IMR-90 (cell line): ENCODE measurements around the gene TMEM176A. TPM values are rescaled to one million over a fixed set of nuclear protein-coding genes. Genes with fewer than 3 reads are reported as not detected.

Source experiments
- ATAC-seq: fragments of 200-7000 bp; cut with Tn5 transposase; 2 replicates; pipeline ENCODE4 v1.9.1; 2020; ENCODE audit warnings: low read depth, mild to moderate bottlenecking, moderate library complexity
- BruUV-seq: library from RNA; stranded (reverse); fragments of 400-500 nt; replicated peaks from 2 replicates; lab custom pipeline; 2021; lab: Mats Ljungman, UMichigan
- CTCF ChIA-PET: fragments of 300-600 bp; formaldehyde crosslinking; extraction: SDS; loops from one replicate; lab custom pipeline; 2021; ENCODE audit warnings: antibody characterized with exemption; lab: Yijun Ruan, JAX
- POLR2A ChIA-PET: fragments of 300-600 bp; sonication (Branson Sonifier 250); formaldehyde crosslinking; loops from one replicate; lab custom pipeline; 2022; ENCODE audit warnings: antibody characterized with exemption; ENCODE audit not compliant: unreplicated experiment; lab: Charles Lee
- DNase-seq: peaks from one replicate; pipeline ENCODE4 v3.0.0; 2013
- H2AFZ ChIP-seq: replicated peaks from 2 replicates; pipeline ENCODE3; 2013; ENCODE audit warnings: low read length, mild to moderate bottlenecking; ENCODE audit not compliant: poor library complexity
- H2AK5ac ChIP-seq: 2 replicates; pipeline ENCODE4 v1.6.1; 2013; ENCODE audit warnings: low read depth, low read length, inconsistent platforms
- H2AK9ac ChIP-seq: replicated peaks from 2 replicates; pipeline ENCODE3; 2013; ENCODE audit warnings: mild to moderate bottlenecking, low read depth, low read length, moderate library complexity; ENCODE audit not compliant: poor library complexity
- H2BK120ac ChIP-seq: 2 replicates; pipeline ENCODE4 v1.6.1; 2013; ENCODE audit warnings: low read depth, low read length, inconsistent platforms
- H2BK15ac ChIP-seq: 3 replicates; pipeline ENCODE4 v1.6.1; 2013; ENCODE audit warnings: low read depth, low read length, inconsistent platforms
- H2BK20ac ChIP-seq: 2 replicates; pipeline ENCODE4 v1.6.1; 2013; ENCODE audit warnings: low read depth, mild to moderate bottlenecking, inconsistent platforms, low read length, moderate library complexity
- H2BK5ac ChIP-seq: 2 replicates; pipeline ENCODE4 v1.6.1; 2013; ENCODE audit warnings: mild to moderate bottlenecking, low read depth, low read length, inconsistent platforms; ENCODE audit not compliant: poor library complexity, severe bottlenecking
- H3K14ac ChIP-seq: replicated peaks from 2 replicates; pipeline ENCODE4 v1.6.1; 2013; ENCODE audit warnings: low read depth, low read length, inconsistent platforms
- H3K18ac ChIP-seq: 2 replicates; pipeline ENCODE4 v1.6.1; 2013; ENCODE audit warnings: low read depth, low read length, control low read depth
- H3K23ac ChIP-seq: 2 replicates; pipeline ENCODE4 v1.6.1; 2013; ENCODE audit warnings: low read depth, low read length, inconsistent platforms
- H3K27ac ChIP-seq: 2 replicates; pipeline ENCODE4 v1.5.1; 2013; ENCODE audit warnings: mild to moderate bottlenecking, control low read depth, low read length; ENCODE audit not compliant: insufficient read depth
- H3K27me3 ChIP-seq: 2 replicates; pipeline ENCODE4 v1.6.1; 2013; ENCODE audit warnings: low read length; ENCODE audit not compliant: control insufficient read depth, insufficient read depth
- H3K36me3 ChIP-seq: 2 replicates; pipeline ENCODE4 v1.6.1; 2013; ENCODE audit warnings: low read length, mixed read lengths; ENCODE audit not compliant: control insufficient read depth, insufficient read depth
- H3K4ac ChIP-seq: 2 replicates; pipeline ENCODE4 v1.6.1; 2013; ENCODE audit warnings: low read depth, low read length, inconsistent platforms
- H3K4me1 ChIP-seq: 2 replicates; pipeline ENCODE4 v1.6.1; 2013; ENCODE audit warnings: low read length, mixed read lengths; ENCODE audit not compliant: control insufficient read depth, insufficient read depth
- H3K4me2 ChIP-seq: 2 replicates; pipeline ENCODE4 v1.6.1; 2013; ENCODE audit warnings: low read depth, mild to moderate bottlenecking, control low read depth, low read length, moderate library complexity
- H3K4me3 ChIP-seq: 2 replicates; pipeline ENCODE4 v1.5.1; 2013; ENCODE audit warnings: low read depth, mild to moderate bottlenecking, control low read depth, low read length, moderate library complexity; ENCODE audit not compliant: insufficient read depth
- H3K56ac ChIP-seq: 2 replicates; pipeline ENCODE4 v1.6.1; 2013; ENCODE audit warnings: low read length, inconsistent platforms; ENCODE audit not compliant: insufficient read depth; ENCODE audit errors: extremely low read depth
- H3K79me1 ChIP-seq, 2 experiments: 2 replicates each; pipeline ENCODE4 v1.6.1; 2013; ENCODE audit warnings: low read length in 2 of 2, inconsistent platforms in 1 of 2, low read depth in 1 of 2
- H3K9ac ChIP-seq: 2 replicates; pipeline ENCODE4 v1.6.1; 2013; ENCODE audit warnings: low read depth, low read length, control low read depth
- H3K9me1 ChIP-seq: 2 replicates; pipeline ENCODE4 v1.6.1; 2013; ENCODE audit warnings: low read length, inconsistent platforms; ENCODE audit not compliant: insufficient read depth
- H3K9me3 ChIP-seq: 2 replicates; pipeline ENCODE4 v1.6.1; 2013; ENCODE audit warnings: low read length; ENCODE audit not compliant: control insufficient read depth, insufficient read depth
- H4K20me1 ChIP-seq: 2 replicates; pipeline ENCODE4 v1.6.1; 2013; ENCODE audit warnings: low read length, inconsistent platforms; ENCODE audit not compliant: insufficient read depth
- H4K5ac ChIP-seq: 2 replicates; pipeline ENCODE4 v1.6.1; 2013; ENCODE audit warnings: mild to moderate bottlenecking, low read depth, low read length, control low read depth
- H4K8ac ChIP-seq, 2 experiments: 2 replicates each; pipeline ENCODE4 v1.6.1; 2013; ENCODE audit warnings: low read depth in 2 of 2, low read length in 2 of 2, control low read depth in 1 of 2, inconsistent platforms in 1 of 2
- H4K91ac ChIP-seq: 2 replicates; pipeline ENCODE4 v1.6.1; 2013; ENCODE audit warnings: low read depth, low read length, inconsistent platforms; ENCODE audit not compliant: insufficient read depth
- NFE2L2 ChIP-seq: fragments of 150-350 bp; IDR thresholded peaks from 2 replicates; pipeline ENCODE4 v1.6.1; 2016; ENCODE audit warnings: low read depth, mild to moderate bottlenecking, low read length
- USF2 ChIP-seq: fragments of 150-350 bp; IDR thresholded peaks from 2 replicates; pipeline ENCODE4 v1.6.1; 2017; ENCODE audit warnings: mild to moderate bottlenecking, antibody characterized with exemption, low read length, low read depth
- WGBS, 2 experiments: methylation state at CpG; one replicate each; pipeline versions ENCODE4 v1.1.5 to v1.1.7; 2013; ENCODE audit warnings: missing lambda C conversion rate in 2 of 2; ENCODE audit not compliant: insufficient read length in 1 of 2; ENCODE audit errors: extremely low coverage in 2 of 2; 5-methylcytosine and 5-hydroxymethylcytosine counted together
- dilution Hi-C: fragments of 300-500 bp; cut with HindIII; formaldehyde crosslinking; loops from one replicate; pipeline ENCODE4 v1.14.3; 2018; ENCODE audit warnings: low sequenced_read_pairs; ENCODE audit not compliant: unreplicated experiment
- in situ Hi-C: fragments of 300-500 bp; cut with MboI; formaldehyde crosslinking; loops from 3 replicates; pipeline ENCODE4 v1.14.3; 2019; ENCODE audit warnings: low sequenced_read_pairs, inconsistent platforms, mixed read lengths
- intact Hi-C: fragments of 100-400 bp; cut with micrococcal nuclease; formaldehyde crosslinking; loops from 2 replicates; pipeline ENCODE4 v1.10.0; 2022
- polyA plus RNA-seq, 3 experiments: library from polyadenylated mRNA; depleted of rRNA; stranded (reverse); fragments of >200 nt; gene quantifications; 2 replicates each; pipeline ENCODE4 v1.2.3, GENCODE V29; 2012; ENCODE audit warnings: low replicate concordance in 1 of 3
- total RNA-seq: library from RNA; depleted of rRNA; stranded (reverse); fragments of >200 nt; gene quantifications from 2 replicates; pipeline ENCODE4 v1.2.3, GENCODE V29; 2012

The TMEM176A gene
- total and polyA plus RNA-seq, 2 of the 4 experiments (the other 2 are of a cell fraction): not detected

DNA sequence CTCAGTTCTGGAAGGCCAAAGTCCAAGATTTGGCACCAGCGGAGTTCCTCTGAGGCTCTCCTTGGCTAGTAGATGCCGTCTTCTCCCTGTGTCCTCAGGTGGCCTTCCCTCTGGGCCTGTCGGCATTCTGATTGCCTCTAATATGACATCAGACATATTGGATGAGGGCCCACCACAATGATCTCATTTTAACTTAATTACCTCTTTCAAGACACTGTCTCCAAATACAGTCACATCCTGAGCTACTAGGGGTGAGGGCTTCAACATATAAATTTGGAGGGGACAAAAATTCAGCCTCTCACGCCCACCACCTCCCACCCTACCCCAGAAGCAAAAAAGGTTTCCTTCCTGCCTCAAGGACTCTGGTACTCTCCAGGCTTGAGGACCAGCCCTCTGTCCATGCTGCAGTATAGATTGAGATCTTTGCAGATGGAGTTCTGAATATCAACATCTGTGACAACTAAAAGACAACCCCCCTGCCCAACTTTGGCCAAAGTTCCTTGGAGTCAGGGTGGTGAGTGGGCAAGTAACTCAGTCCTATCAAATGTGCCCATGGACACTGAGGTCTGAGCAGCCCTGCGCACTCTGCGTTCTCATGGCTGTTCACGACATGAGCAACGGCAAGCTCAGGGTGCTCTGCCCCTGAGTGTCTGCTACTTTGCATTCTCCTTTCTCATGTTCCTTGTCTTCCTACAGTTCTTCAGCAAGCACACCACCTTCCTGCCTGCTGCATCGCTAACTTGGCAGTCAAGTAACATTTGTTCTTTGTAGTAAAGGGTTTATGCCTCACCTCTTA is 11.9 kb upstream of the TMEM176A start:
- no peak overlapping the region for H3K4me3 ChIP-seq
- no peaks in the 10 kb centered on the region for H3K27me3 ChIP-seq
- H3K4me2 ChIP-seq: no peak overlapping the region
- H3K18ac ChIP-seq: peak overlapping the region; percentile 95; the same call in 1 of the 2 replicates
- H2BK120ac ChIP-seq: peak overlapping the region; percentile 97
- peak; percentile 44 for DNase-seq
- ATAC-seq: peak; percentile 33
- H3K9me3 ChIP-seq: no peaks in the 10 kb centered on the region
- peaks cover 3% of the 10 kb centered on the region; the same call in 1 of the 2 replicates for H3K9me1 ChIP-seq
- H4K91ac ChIP-seq: peak overlapping the region; percentile 91
- H2BK15ac ChIP-seq: no peak overlapping the region
- BruUV-seq: no TSS peak
- dilution Hi-C loops (no loop called here), intact Hi-C loops (no loop called here), in situ Hi-C loops (loop anchor here (25.0 kb wide), 1 partner anchor 324 kb away; no protein-coding TSS in a partner anchor)
- H3K4me1 ChIP-seq: peaks cover 29% of the 10 kb centered on the region; the same call in 1 of the 2 replicates
- H2BK5ac ChIP-seq: no peak overlapping the region
- WGBS, 2 experiments: no CpG with 5 or more reads among the region's 9 CpGs
- peak overlapping the region; percentile 40 to 69; a peak in 2 of 4 replicates for H4K8ac ChIP-seq
- H3K79me1 ChIP-seq: no peaks in the 10 kb centered on the region
- H3K14ac ChIP-seq: peak overlapping the region; percentile 23
- no peak for TF ChIP-seq NFE2L2
- TF ChIP-seq USF2: peak; percentile 46; the same call in 1 of the 2 replicates
- peak overlapping the region; percentile 85 for H3K4ac ChIP-seq
- no peaks in the 10 kb centered on the region for H4K20me1 ChIP-seq
- ChIA-PET POLR2A (interaction anchor here (1.0 kb wide), 1 partner anchor 951 kb away, joined by 3 read pairs; the partner anchor contains the start of gene ZNF862), CTCF (interaction anchor here (1.1 to 1.2 kb wide), 3 partner anchors 88 to 175 kb away, joined by 3 to 5 read pairs (median 4); no protein-coding TSS in a partner anchor)
- peak overlapping the region; percentile 90; the same call in 1 of the 2 replicates for H3K27ac ChIP-seq
- H2AFZ ChIP-seq: peak overlapping the region; percentile 13
- H2AK9ac ChIP-seq: no peak overlapping the region
- peak overlapping the region; percentile 7; the same call in 1 of the 2 replicates for H3K9ac ChIP-seq
- H3K23ac ChIP-seq: 0 out of 2 replicates have a peak overlapping the region, but pooled peaks have one; percentile 16
- peak overlapping the region; percentile 81 for H2BK20ac ChIP-seq
- peaks cover 3% of the 10 kb centered on the region; the same call in 1 of the 2 replicates for H3K36me3 ChIP-seq
- H2AK5ac ChIP-seq: peak overlapping the region; percentile 47
- H3K56ac ChIP-seq: no peak overlapping the region
- peak overlapping the region; percentile 97 for H4K5ac ChIP-seq
